ENCODE data around the gene RBM33. TPM values are rescaled to one million over a fixed set of nuclear protein-coding genes. Genes with fewer than 3 reads are reported as not detected.

Gene RBM33
- total RNA-seq, 1 experiment from 2014 or later: 27.2 TPM

- no peak overlapping the region for H3K4me3 ChIP-seq
These were observed 101.7 kb downstream of the RBM33 start for GRCh38 chr7:155746188-155746587.

GRCh38 chr7:155747209-155747608 is 102.7 kb downstream of the RBM33 start:
- no peaks in the 10 kb centered on the region for H3K4me1 ChIP-seq (replicated peaks)
- no peaks in the 10 kb centered on the region for H3K27me3 ChIP-seq (replicated peaks)
- no peak overlapping the region for H3K27ac ChIP-seq
- DNase-seq (ENCODE audit: low read depth in 1 of 2, low spot score in 2 of 2): no peak
- no peaks in the 10 kb centered on the region for H3K9me3 ChIP-seq (replicated peaks)
- H3K36me3 ChIP-seq: peaks cover 49% of the 10 kb centered on the region
- H3K4me3 ChIP-seq: no peak overlapping the region

More at GRCh38 chr7:155746188-155746587, 101.7 kb downstream of the RBM33 start:
- no peaks in the 10 kb centered on the region for H3K27me3 ChIP-seq (replicated peaks)
- H3K27ac ChIP-seq: no peak overlapping the region
- H3K36me3 ChIP-seq: peaks cover 55% of the 10 kb centered on the region
- no peak for DNase-seq (ENCODE audit: low read depth in 1 of 2, low spot score in 2 of 2)
- H3K4me1 ChIP-seq (replicated peaks): no peaks in the 10 kb centered on the region
- no peaks in the 10 kb centered on the region for H3K9me3 ChIP-seq (replicated peaks)

- Histone ChIP-seq H3K4me1 (replicated peaks) (no peaks in the 10 kb centered on the region), H3K27me3 (replicated peaks) (no peaks in the 10 kb centered on the region), H3K4me3 (no peak overlapping the region), H3K36me3 (peaks cover 29% of the 10 kb centered on the region), H3K9me3 (replicated peaks) (no peaks in the 10 kb centered on the region), H3K27ac (no peak overlapping the region)
- no peak for DNase-seq (ENCODE audit: low read depth in 1 of 2, low spot score in 2 of 2)
These were observed 105.1 kb downstream of the RBM33 start for GRCh38 chr7:155749578-155749977.

- no peaks in the 10 kb centered on the region for H3K4me1 ChIP-seq (replicated peaks)
- H3K9me3 ChIP-seq (replicated peaks): no peaks in the 10 kb centered on the region
- H3K4me3 ChIP-seq: no peak overlapping the region
- no peaks in the 10 kb centered on the region for H3K27me3 ChIP-seq (replicated peaks)
- no peak for DNase-seq (ENCODE audit: low read depth in 1 of 2, low spot score in 2 of 2)
- no peak overlapping the region for H3K27ac ChIP-seq
- peaks cover 21% of the 10 kb centered on the region for H3K36me3 ChIP-seq
These were observed 106.0 kb downstream of the RBM33 start for GRCh38 chr7:155750255-155751125.

- Histone ChIP-seq H3K27me3 (replicated peaks) (no peaks in the 10 kb centered on the region), H3K27ac (no peak overlapping the region), H3K9me3 (replicated peaks) (no peaks in the 10 kb centered on the region), H3K36me3 (peaks cover 15% of the 10 kb centered on the region), H3K4me3 (no peak overlapping the region), H3K4me1 (replicated peaks) (no peaks in the 10 kb centered on the region)
- no peak for DNase-seq (ENCODE audit: low read depth in 1 of 2, low spot score in 2 of 2)
These were observed 106.9 kb downstream of the RBM33 start for GRCh38 chr7:155751409-155751808.

- no peak for DNase-seq (ENCODE audit: low read depth in 1 of 2, low spot score in 2 of 2)
- H3K36me3 ChIP-seq: peaks cover 16% of the 10 kb centered on the region; the same call in 1 of the 2 replicates
- H3K9me3 ChIP-seq (replicated peaks): no peaks in the 10 kb centered on the region
- H3K4me3 ChIP-seq: no peak overlapping the region
- no peaks in the 10 kb centered on the region for H3K4me1 ChIP-seq (replicated peaks)
- H3K27me3 ChIP-seq (replicated peaks): no peaks in the 10 kb centered on the region
- no peak overlapping the region for H3K27ac ChIP-seq
These were observed 108.4 kb downstream of the RBM33 start for GRCh38 chr7:155752756-155753445.

GRCh38 chr7:155753446-155753965 is 109.0 kb downstream of the RBM33 start:
- Histone ChIP-seq H3K4me1 (replicated peaks) (no peaks in the 10 kb centered on the region), H3K9me3 (replicated peaks) (no peaks in the 10 kb centered on the region), H3K27me3 (replicated peaks) (no peaks in the 10 kb centered on the region), H3K4me3 (no peak overlapping the region), H3K27ac (no peak overlapping the region), H3K36me3 (peaks cover 16% of the 10 kb centered on the region; the same call in 1 of the 2 replicates)
- DNase-seq (ENCODE audit: low read depth in 1 of 2, low spot score in 2 of 2): no peak

GRCh38 chr7:155754165-155754564 is 109.7 kb downstream of the RBM33 start:
- no peak overlapping the region for H3K4me3 ChIP-seq
- no peak overlapping the region for H3K27ac ChIP-seq
- H3K27me3 ChIP-seq (replicated peaks): no peaks in the 10 kb centered on the region
- H3K9me3 ChIP-seq (replicated peaks): no peaks in the 10 kb centered on the region
- no peak for DNase-seq (ENCODE audit: low read depth in 1 of 2, low spot score in 2 of 2)
- peaks cover 20% of the 10 kb centered on the region for H3K36me3 ChIP-seq
- H3K4me1 ChIP-seq (replicated peaks): no peaks in the 10 kb centered on the region

GRCh38 chr7:155755026-155755425 is 110.6 kb downstream of the RBM33 start:
- no peaks in the 10 kb centered on the region for H3K9me3 ChIP-seq (replicated peaks)
- H3K27ac ChIP-seq: no peak overlapping the region
- H3K36me3 ChIP-seq: peaks cover 26% of the 10 kb centered on the region
- no peaks in the 10 kb centered on the region for H3K27me3 ChIP-seq (replicated peaks)
- no peak for DNase-seq (ENCODE audit: low read depth in 1 of 2, low spot score in 2 of 2)
- no peak overlapping the region for H3K4me3 ChIP-seq
- H3K4me1 ChIP-seq (replicated peaks): no peaks in the 10 kb centered on the region

GRCh38 chr7:155756322-155756721 is 111.9 kb downstream of the RBM33 start:
- Histone ChIP-seq H3K27me3 (replicated peaks) (no peaks in the 10 kb centered on the region), H3K9me3 (replicated peaks) (no peaks in the 10 kb centered on the region), H3K27ac (no peak overlapping the region), H3K36me3 (peaks cover 30% of the 10 kb centered on the region), H3K4me1 (replicated peaks) (no peaks in the 10 kb centered on the region), H3K4me3 (no peak overlapping the region)
- no peak for DNase-seq (ENCODE audit: low read depth in 1 of 2, low spot score in 2 of 2)

- H3K9me3 ChIP-seq (replicated peaks): no peaks in the 10 kb centered on the region
- peaks cover 40% of the 10 kb centered on the region for H3K36me3 ChIP-seq
- H3K4me1 ChIP-seq (replicated peaks): no peaks in the 10 kb centered on the region
- H3K4me3 ChIP-seq: no peak overlapping the region
- no peak overlapping the region for H3K27ac ChIP-seq
- no peaks in the 10 kb centered on the region for H3K27me3 ChIP-seq (replicated peaks)
- no peak for DNase-seq (ENCODE audit: low read depth in 1 of 2, low spot score in 2 of 2)
These were observed 113.9 kb downstream of the RBM33 start for GRCh38 chr7:155758348-155758747.

GRCh38 chr7:155759740-155760430 is 115.4 kb downstream of the RBM33 start:
- Histone ChIP-seq H3K27ac (no peak overlapping the region), H3K27me3 (replicated peaks) (no peaks in the 10 kb centered on the region), H3K4me3 (no peak overlapping the region), H3K9me3 (replicated peaks) (no peaks in the 10 kb centered on the region), H3K36me3 (peaks cover 53% of the 10 kb centered on the region), H3K4me1 (replicated peaks) (no peaks in the 10 kb centered on the region)
- DNase-seq (ENCODE audit: low read depth in 1 of 2, low spot score in 2 of 2): no peak

GRCh38 chr7:155761162-155761561 is 116.7 kb downstream of the RBM33 start:
- peaks cover 66% of the 10 kb centered on the region for H3K36me3 ChIP-seq
- no peak for DNase-seq (ENCODE audit: low read depth in 1 of 2, low spot score in 2 of 2)
- no peaks in the 10 kb centered on the region for H3K27me3 ChIP-seq (replicated peaks)
- H3K4me1 ChIP-seq (replicated peaks): no peaks in the 10 kb centered on the region
- no peak overlapping the region for H3K4me3 ChIP-seq
- H3K9me3 ChIP-seq (replicated peaks): no peaks in the 10 kb centered on the region
- no peak overlapping the region for H3K27ac ChIP-seq

Data from SJSA1 (cell line).